ENCODE data around the gene MYO1D. TPM values are rescaled to one million over a fixed set of nuclear protein-coding genes. Genes with fewer than 3 reads are reported as not detected.
"Not testable (repeated sequence)": the region's sequence is repeated elsewhere in the genome, so short reads cannot be mapped to it uniquely, and the experiment has no call there.

MYO1D gene
- total RNA-seq, 4 donors from 2014 or later, result 70.5 to 92.3 (median 72.7) TPM

GRCh38 chr17:32646941-32647340 lies 230.0 kb downstream of the MYO1D start:
- no peaks in the 10 kb centered on the region for H3K4me1 ChIP-seq
- DNase-seq (ENCODE audit: low spot score in 2 of 2), result no peak
- WGBS, result 99% methylated on average over 2 of the region's 2 CpGs
- H3K36me3 ChIP-seq, result peaks cover 33% of the 10 kb centered on the region
- H3K4me3 ChIP-seq, result no peak overlapping the region
- no peaks in the 10 kb centered on the region for H3K27me3 ChIP-seq
- no peak overlapping the region for H3K27ac ChIP-seq
- H3K9me3 ChIP-seq, result no peaks in the 10 kb centered on the region
- no peak for TF ChIP-seq CTCF (IDR thresholded peaks at IDR 0.05)
- TF ChIP-seq POLR2A (IDR thresholded peaks at IDR 0.05), result no peak
- TF ChIP-seq POLR2AphosphoS5 (IDR thresholded peaks at IDR 0.05), result no peak
- TF ChIP-seq EP300 (IDR thresholded peaks at IDR 0.05), result no peak

GRCh38 chr17:32641514-32641913 lies 235.4 kb downstream of the MYO1D start:
- H3K4me3 ChIP-seq; H3K36me3 ChIP-seq; DNase-seq (ENCODE audit: low spot score in 2 of 2); H3K27me3 ChIP-seq; H3K4me1 ChIP-seq; H3K27ac ChIP-seq; H3K9me3 ChIP-seq: not testable (repeated sequence)
- 89% methylated on average over 2 of the region's 2 CpGs for WGBS

- DNase-seq (ENCODE audit: low spot score in 2 of 2), result no peak
- TF ChIP-seq POLR2AphosphoS5 (IDR thresholded peaks at IDR 0.05) (no peak), CTCF (IDR thresholded peaks at IDR 0.05) (no peak), POLR2A (IDR thresholded peaks at IDR 0.05) (no peak), EP300 (IDR thresholded peaks at IDR 0.05) (no peak)
- Histone ChIP-seq H3K9me3 (no peaks in the 10 kb centered on the region), H3K27me3 (no peaks in the 10 kb centered on the region), H3K4me1 (no peaks in the 10 kb centered on the region), H3K4me3 (no peak overlapping the region), H3K27ac (no peak overlapping the region), H3K36me3 (peaks cover 9% of the 10 kb centered on the region)
- WGBS, result 79% methylated on average over 5 of the region's 5 CpGs
Measured at GRCh38 chr17:32636598-32637218, 240.2 kb downstream of the MYO1D start.

GRCh38 chr17:32634167-32634566 lies 242.8 kb downstream of the MYO1D start:
- DNase-seq (ENCODE audit: low spot score in 2 of 2), result no peak
- Histone ChIP-seq H3K4me1 (no peaks in the 10 kb centered on the region), H3K36me3 (peaks cover 12% of the 10 kb centered on the region), H3K4me3 (no peak overlapping the region), H3K27me3 (no peaks in the 10 kb centered on the region), H3K27ac (no peak overlapping the region), H3K9me3 (no peaks in the 10 kb centered on the region)
- TF ChIP-seq POLR2A (IDR thresholded peaks at IDR 0.05) (no peak), POLR2AphosphoS5 (IDR thresholded peaks at IDR 0.05) (no peak)
- WGBS, result 83% methylated on average over 3 of the region's 3 CpGs

GRCh38 chr17:32631341-32632096 lies 245.4 kb downstream of the MYO1D start:
- WGBS, result 69% methylated on average over 6 of the region's 6 CpGs
- no peaks in the 10 kb centered on the region for H3K27me3 ChIP-seq
- DNase-seq (ENCODE audit: low spot score in 2 of 2), result no peak
- no peaks in the 10 kb centered on the region for H3K9me3 ChIP-seq
- no peak overlapping the region for H3K4me3 ChIP-seq
- peaks cover 9% of the 10 kb centered on the region for H3K36me3 ChIP-seq
- TF ChIP-seq CTCF (IDR thresholded peaks at IDR 0.05), result no peak
- TF ChIP-seq POLR2A (IDR thresholded peaks at IDR 0.05), result no peak
- no peak for TF ChIP-seq EP300 (IDR thresholded peaks at IDR 0.05)
- no peak for TF ChIP-seq POLR2AphosphoS5 (IDR thresholded peaks at IDR 0.05)
- H3K4me1 ChIP-seq, result no peaks in the 10 kb centered on the region
- no peak overlapping the region for H3K27ac ChIP-seq

- Histone ChIP-seq H3K4me1 (no peaks in the 10 kb centered on the region), H3K9me3 (no peaks in the 10 kb centered on the region), H3K27ac (no peak overlapping the region), H3K27me3 (no peaks in the 10 kb centered on the region), H3K4me3 (no peak overlapping the region), H3K36me3 (peaks cover 8% of the 10 kb centered on the region)
- no peak for DNase-seq (ENCODE audit: low spot score in 2 of 2)
- WGBS, result 89% methylated on average over 11 of the region's 11 CpGs
- TF ChIP-seq EP300 (IDR thresholded peaks at IDR 0.05), result no peak
- TF ChIP-seq POLR2A (IDR thresholded peaks at IDR 0.05), result no peak
- no peak for TF ChIP-seq POLR2AphosphoS5 (IDR thresholded peaks at IDR 0.05)
- no peak for TF ChIP-seq CTCF (IDR thresholded peaks at IDR 0.05)
Measured at GRCh38 chr17:32629563-32630190, 247.2 kb downstream of the MYO1D start.

Data from suprapubic skin (tissue), 4 donors.